WTC11 (cell line): ENCODE data around the gene TNIK. TPM values are rescaled to one million over a fixed set of nuclear protein-coding genes. Genes with fewer than 3 reads are reported as not detected.

ENCODE experiments used
- ATAC-seq: fragments of 200-7000 bp; cut with Tn5 transposase; 2 replicates; pipeline ENCODE4 v1.10.0; 2021; ENCODE audit warnings: mild to moderate bottlenecking, moderate library complexity
- CTCF ChIA-PET: fragments of 300-600 bp; sonication (Branson Sonifier 250); formaldehyde crosslinking; loops from one replicate; lab custom pipeline; 2021; ENCODE audit warnings: antibody characterized with exemption; lab: Charles Lee
- POLR2A ChIA-PET: fragments of 350-600 bp; sonication (Branson Sonifier 250); formaldehyde crosslinking; loops from one replicate; lab custom pipeline; 2021; ENCODE audit warnings: antibody characterized with exemption; lab: Charles Lee
- DNase-seq: peaks from one replicate; pipeline ENCODE4 v3.0.0; 2021; ENCODE audit warnings: low spot score
- H3K27ac Mint-ChIP-seq: 2 replicates; pipeline ENCODE4 v1.8.0; 2021; ENCODE audit warnings: mixed read lengths
- H3K27me3 Mint-ChIP-seq: 2 replicates; pipeline ENCODE4 v1.8.0; 2021; ENCODE audit warnings: low read depth, mild to moderate bottlenecking, moderate library complexity, mixed read lengths
- H3K36me3 Mint-ChIP-seq: 2 replicates; pipeline ENCODE4 v1.8.0; 2021; ENCODE audit warnings: mixed read lengths
- H3K4me1 Mint-ChIP-seq: 2 replicates; pipeline ENCODE4 v1.8.0; 2022; ENCODE audit warnings: mixed read lengths
- H3K4me3 Mint-ChIP-seq: 2 replicates; pipeline ENCODE4 v1.8.0; 2021; ENCODE audit warnings: mild to moderate bottlenecking, moderate library complexity, mixed read lengths
- H3K9me3 Mint-ChIP-seq: 2 replicates; pipeline ENCODE4 v1.8.0; 2021; ENCODE audit warnings: mixed read lengths
- ELF4 ChIP-seq: sonication (generic); formaldehyde crosslinking; IDR thresholded peaks from 2 replicates; pipeline ENCODE4 v1.8.1; 2022; ENCODE audit warnings: low read depth, mild to moderate bottlenecking, moderate library complexity, missing genetic modification reagents
- EMX1 ChIP-seq: fragments of 250-450 bp; sonication (Bioruptor Pico); IDR thresholded peaks from 2 replicates; pipeline ENCODE4 v1.8.0; 2021; ENCODE audit warnings: mild to moderate bottlenecking
- ETV6 ChIP-seq: sonication (generic); formaldehyde crosslinking; IDR thresholded peaks from 2 replicates; pipeline ENCODE4 v1.8.1; 2022; ENCODE audit warnings: mild to moderate bottlenecking, missing genetic modification reagents
- GRHL2 ChIP-seq: fragments of 250-450 bp; sonication (Bioruptor Pico); IDR thresholded peaks from 2 replicates; pipeline ENCODE4 v1.8.0; 2022; ENCODE audit warnings: mild to moderate bottlenecking, moderate library complexity; ENCODE audit not compliant: insufficient replicate concordance, severe bottlenecking
- KAT7 ChIP-seq: sonication (generic); formaldehyde crosslinking; IDR thresholded peaks from 2 replicates; pipeline ENCODE4 v1.8.1; 2023; ENCODE audit warnings: missing genetic modification reagents, mild to moderate bottlenecking, borderline replicate concordance
- MYBL2 ChIP-seq: sonication (generic); formaldehyde crosslinking; IDR thresholded peaks from 2 replicates; pipeline ENCODE4 v1.8.1; 2023; ENCODE audit warnings: mild to moderate bottlenecking, moderate library complexity, missing genetic modification reagents
- NFYB ChIP-seq: sonication (generic); formaldehyde crosslinking; conservative IDR thresholded peaks from 2 replicates; pipeline ENCODE4 v1.8.0; 2022; ENCODE audit warnings: low read depth, missing genetic modification reagents
- NR2C2 ChIP-seq: sonication (generic); formaldehyde crosslinking; IDR thresholded peaks from 2 replicates; pipeline ENCODE4 v1.8.0; 2022; ENCODE audit warnings: mild to moderate bottlenecking, missing genetic modification reagents
- OVOL2 ChIP-seq: fragments of 250-450 bp; sonication (Bioruptor Pico); IDR thresholded peaks from 2 replicates; pipeline ENCODE4 v1.9.0; 2021; ENCODE audit warnings: mild to moderate bottlenecking, borderline replicate concordance
- SOX15 ChIP-seq: fragments of 250-450 bp; sonication (Bioruptor Pico); IDR thresholded peaks from 2 replicates; pipeline ENCODE4 v1.9.0; 2021; ENCODE audit warnings: mild to moderate bottlenecking
- SP1 ChIP-seq: sonication (generic); formaldehyde crosslinking; conservative IDR thresholded peaks from 2 replicates; pipeline ENCODE4 v1.8.1; 2022; ENCODE audit warnings: missing genetic modification reagents
- ZMAT4 ChIP-seq: fragments of 250-450 bp; sonication (Bioruptor Pico); IDR thresholded peaks from 2 replicates; pipeline ENCODE4 v1.9.0; 2021; ENCODE audit warnings: mild to moderate bottlenecking
- ZNF219 ChIP-seq: sonication (generic); formaldehyde crosslinking; IDR thresholded peaks from 2 replicates; pipeline ENCODE4 v1.8.0; 2023; ENCODE audit warnings: missing genetic modification reagents, mild to moderate bottlenecking, borderline replicate concordance
- total RNA-seq: library from RNA; stranded (reverse); gene quantifications from 3 replicates; pipeline ENCODE4 v1.2.3, GENCODE V29; 2021
- TF ChIP-seq, protein P1 (sequence below): fragments of 250-450 bp; sonication (Bioruptor Pico); IDR thresholded peaks from 2 replicates; pipeline ENCODE4 v1.9.0; 2021; ENCODE audit warnings: mild to moderate bottlenecking, borderline replicate concordance
- TF ChIP-seq, protein P2 (sequence below): fragments of 250-450 bp; sonication (Bioruptor Pico); IDR thresholded peaks from 2 replicates; pipeline ENCODE4 v1.8.0; 2021; ENCODE audit warnings: mild to moderate bottlenecking

Gene TNIK
- total RNA-seq, 1 experiment from 2014 or later: 50.3 TPM

GRCh38 chr3:171186383-171186782, 273.8 kb downstream of the TNIK start:
- Mint-ChIP-seq H3K27me3 (no peaks in the 10 kb centered on the region), H3K9me3 (no peaks in the 10 kb centered on the region), H3K4me1 (peaks cover 29% of the 10 kb centered on the region), H3K27ac (peak overlapping the region; percentile 32; the same call in 1 of the 2 replicates), H3K4me3 (no peak overlapping the region; the same call in 1 of the 2 replicates), H3K36me3 (peaks cover 8% of the 10 kb centered on the region; the same call in 1 of the 2 replicates)
- TF ChIP-seq SOX15 (CRISPR knock-in tag) (no peak), OVOL2 (CRISPR knock-in tag) (no peak), ZMAT4 (CRISPR knock-in tag) (no peak), SP1 (no peak), ZNF219 (CRISPR knock-in tag) (no peak), NFYB (CRISPR knock-in tag) (no peak), NR2C2 (CRISPR knock-in tag) (no peak), MYBL2 (CRISPR knock-in tag) (no peak)
- TF ChIP-seq, protein P1, sequence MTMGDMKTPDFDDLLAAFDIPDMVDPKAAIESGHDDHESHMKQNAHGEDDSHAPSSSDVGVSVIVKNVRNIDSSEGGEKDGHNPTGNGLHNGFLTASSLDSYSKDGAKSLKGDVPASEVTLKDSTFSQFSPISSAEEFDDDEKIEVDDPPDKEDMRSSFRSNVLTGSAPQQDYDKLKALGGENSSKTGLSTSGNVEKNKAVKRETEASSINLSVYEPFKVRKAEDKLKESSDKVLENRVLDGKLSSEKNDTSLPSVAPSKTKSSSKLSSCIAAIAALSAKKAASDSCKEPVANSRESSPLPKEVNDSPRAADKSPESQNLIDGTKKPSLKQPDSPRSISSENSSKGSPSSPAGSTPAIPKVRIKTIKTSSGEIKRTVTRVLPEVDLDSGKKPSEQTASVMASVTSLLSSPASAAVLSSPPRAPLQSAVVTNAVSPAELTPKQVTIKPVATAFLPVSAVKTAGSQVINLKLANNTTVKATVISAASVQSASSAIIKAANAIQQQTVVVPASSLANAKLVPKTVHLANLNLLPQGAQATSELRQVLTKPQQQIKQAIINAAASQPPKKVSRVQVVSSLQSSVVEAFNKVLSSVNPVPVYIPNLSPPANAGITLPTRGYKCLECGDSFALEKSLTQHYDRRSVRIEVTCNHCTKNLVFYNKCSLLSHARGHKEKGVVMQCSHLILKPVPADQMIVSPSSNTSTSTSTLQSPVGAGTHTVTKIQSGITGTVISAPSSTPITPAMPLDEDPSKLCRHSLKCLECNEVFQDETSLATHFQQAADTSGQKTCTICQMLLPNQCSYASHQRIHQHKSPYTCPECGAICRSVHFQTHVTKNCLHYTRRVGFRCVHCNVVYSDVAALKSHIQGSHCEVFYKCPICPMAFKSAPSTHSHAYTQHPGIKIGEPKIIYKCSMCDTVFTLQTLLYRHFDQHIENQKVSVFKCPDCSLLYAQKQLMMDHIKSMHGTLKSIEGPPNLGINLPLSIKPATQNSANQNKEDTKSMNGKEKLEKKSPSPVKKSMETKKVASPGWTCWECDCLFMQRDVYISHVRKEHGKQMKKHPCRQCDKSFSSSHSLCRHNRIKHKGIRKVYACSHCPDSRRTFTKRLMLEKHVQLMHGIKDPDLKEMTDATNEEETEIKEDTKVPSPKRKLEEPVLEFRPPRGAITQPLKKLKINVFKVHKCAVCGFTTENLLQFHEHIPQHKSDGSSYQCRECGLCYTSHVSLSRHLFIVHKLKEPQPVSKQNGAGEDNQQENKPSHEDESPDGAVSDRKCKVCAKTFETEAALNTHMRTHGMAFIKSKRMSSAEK (CRISPR knock-in tag): no peak
- ChIA-PET POLR2A (no interaction called here), CTCF (interaction anchor here (0.9 to 1.6 kb wide), 8 partner anchors 10 to 380 kb away, joined by 3 to 10 read pairs (median 4); no protein-coding TSS in a partner anchor)
- peak; percentile 16; the same call in 1 of the 2 replicates for ATAC-seq
- no peak for DNase-seq

- H3K27ac Mint-ChIP-seq: no peak overlapping the region
- ChIA-PET CTCF (interaction anchor here (1.1 to 1.6 kb wide), 3 partner anchors 17 to 380 kb away, joined by 3 to 6 read pairs (median 3); no protein-coding TSS in a partner anchor), POLR2A (no interaction called here)
- no peaks in the 10 kb centered on the region for H3K9me3 Mint-ChIP-seq
- no peak for ATAC-seq
- peaks cover 29% of the 10 kb centered on the region for H3K4me1 Mint-ChIP-seq
- peaks cover 8% of the 10 kb centered on the region for H3K36me3 Mint-ChIP-seq
- no peak for DNase-seq
- no peak overlapping the region for H3K4me3 Mint-ChIP-seq
- H3K27me3 Mint-ChIP-seq: no peaks in the 10 kb centered on the region
- TF ChIP-seq, protein P2, sequence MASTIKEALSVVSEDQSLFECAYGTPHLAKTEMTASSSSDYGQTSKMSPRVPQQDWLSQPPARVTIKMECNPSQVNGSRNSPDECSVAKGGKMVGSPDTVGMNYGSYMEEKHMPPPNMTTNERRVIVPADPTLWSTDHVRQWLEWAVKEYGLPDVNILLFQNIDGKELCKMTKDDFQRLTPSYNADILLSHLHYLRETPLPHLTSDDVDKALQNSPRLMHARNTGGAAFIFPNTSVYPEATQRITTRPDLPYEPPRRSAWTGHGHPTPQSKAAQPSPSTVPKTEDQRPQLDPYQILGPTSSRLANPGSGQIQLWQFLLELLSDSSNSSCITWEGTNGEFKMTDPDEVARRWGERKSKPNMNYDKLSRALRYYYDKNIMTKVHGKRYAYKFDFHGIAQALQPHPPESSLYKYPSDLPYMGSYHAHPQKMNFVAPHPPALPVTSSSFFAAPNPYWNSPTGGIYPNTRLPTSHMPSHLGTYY (CRISPR knock-in tag): no peak
- no peak for TF ChIP-seq KAT7 (CRISPR knock-in tag)
- TF ChIP-seq ETV6: no peak
- no peak for TF ChIP-seq ELF4
- no peak for TF ChIP-seq EMX1 (CRISPR knock-in tag)
Observed at GRCh38 chr3:171185959-171186358, 274.2 kb downstream of the TNIK start.

- Mint-ChIP-seq H3K27me3 (no peaks in the 10 kb centered on the region), H3K27ac (no peak overlapping the region), H3K4me3 (no peak overlapping the region), H3K4me1 (peaks cover 29% of the 10 kb centered on the region), H3K36me3 (peaks cover 8% of the 10 kb centered on the region), H3K9me3 (no peaks in the 10 kb centered on the region)
- ChIA-PET CTCF (no interaction called here), POLR2A (no interaction called here)
- DNase-seq: no peak
- no peak for TF ChIP-seq GRHL2 (CRISPR knock-in tag)
- TF ChIP-seq, all 79 proteins: peak for 0
- ATAC-seq: no peak
Observed at GRCh38 chr3:171184372-171184771, 275.8 kb downstream of the TNIK start.
